GM12873 (cell line): ENCODE results near the gene NDEL1.

Source experiments
- TF ChIP-seq, protein P1 (sequence below): IDR thresholded peaks from 2 replicates; pipeline ENCODE4 v1.5.1; 2012; ENCODE audit warnings: low read depth, mild to moderate bottlenecking, moderate library complexity, low read length, control low read depth; ENCODE audit not compliant: insufficient read depth; ENCODE audit errors: missing control alignments

Gene NDEL1

DNA sequence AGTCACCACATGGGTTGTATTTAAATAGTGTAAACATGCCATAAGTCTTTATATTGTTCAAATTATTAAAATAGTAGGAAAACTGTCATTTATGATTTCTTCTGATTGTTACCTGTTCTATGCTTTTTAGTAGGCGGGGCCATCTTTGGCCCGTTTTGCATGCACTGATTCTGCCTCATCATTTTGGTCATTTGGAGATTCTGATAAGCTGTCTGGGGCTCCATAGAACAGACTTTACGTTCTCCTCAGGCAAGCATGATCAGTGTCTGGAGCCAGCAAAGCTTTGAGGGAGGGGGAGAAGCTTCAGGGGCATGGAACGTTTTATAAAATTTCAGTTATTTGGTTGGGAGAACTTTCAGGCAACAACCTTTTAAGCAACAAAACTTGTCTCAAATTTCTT, 8.8 kb downstream of the NDEL1 start:
- TF ChIP-seq, protein P1, sequence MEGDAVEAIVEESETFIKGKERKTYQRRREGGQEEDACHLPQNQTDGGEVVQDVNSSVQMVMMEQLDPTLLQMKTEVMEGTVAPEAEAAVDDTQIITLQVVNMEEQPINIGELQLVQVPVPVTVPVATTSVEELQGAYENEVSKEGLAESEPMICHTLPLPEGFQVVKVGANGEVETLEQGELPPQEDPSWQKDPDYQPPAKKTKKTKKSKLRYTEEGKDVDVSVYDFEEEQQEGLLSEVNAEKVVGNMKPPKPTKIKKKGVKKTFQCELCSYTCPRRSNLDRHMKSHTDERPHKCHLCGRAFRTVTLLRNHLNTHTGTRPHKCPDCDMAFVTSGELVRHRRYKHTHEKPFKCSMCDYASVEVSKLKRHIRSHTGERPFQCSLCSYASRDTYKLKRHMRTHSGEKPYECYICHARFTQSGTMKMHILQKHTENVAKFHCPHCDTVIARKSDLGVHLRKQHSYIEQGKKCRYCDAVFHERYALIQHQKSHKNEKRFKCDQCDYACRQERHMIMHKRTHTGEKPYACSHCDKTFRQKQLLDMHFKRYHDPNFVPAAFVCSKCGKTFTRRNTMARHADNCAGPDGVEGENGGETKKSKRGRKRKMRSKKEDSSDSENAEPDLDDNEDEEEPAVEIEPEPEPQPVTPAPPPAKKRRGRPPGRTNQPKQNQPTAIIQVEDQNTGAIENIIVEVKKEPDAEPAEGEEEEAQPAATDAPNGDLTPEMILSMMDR = no peak

DNA sequence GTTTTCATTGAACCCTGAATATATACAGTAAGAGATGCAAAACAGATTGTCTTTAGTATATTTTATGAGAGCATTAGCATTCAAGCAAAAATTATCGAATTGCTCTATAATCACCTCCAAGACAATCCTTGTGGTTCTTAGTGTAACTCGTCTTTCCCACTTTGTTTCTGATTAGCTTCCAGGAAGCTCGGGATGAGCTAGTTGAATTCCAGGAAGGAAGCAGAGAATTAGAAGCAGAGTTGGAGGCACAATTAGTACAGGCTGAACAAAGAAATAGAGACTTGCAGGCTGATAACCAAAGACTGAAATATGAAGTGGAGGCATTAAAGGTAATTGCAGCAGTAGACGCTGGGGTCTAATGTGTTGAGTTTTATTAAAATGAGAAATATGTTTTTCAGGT, 9.9 kb downstream of the NDEL1 start:
- TF ChIP-seq, protein P1 = no peak

DNA sequence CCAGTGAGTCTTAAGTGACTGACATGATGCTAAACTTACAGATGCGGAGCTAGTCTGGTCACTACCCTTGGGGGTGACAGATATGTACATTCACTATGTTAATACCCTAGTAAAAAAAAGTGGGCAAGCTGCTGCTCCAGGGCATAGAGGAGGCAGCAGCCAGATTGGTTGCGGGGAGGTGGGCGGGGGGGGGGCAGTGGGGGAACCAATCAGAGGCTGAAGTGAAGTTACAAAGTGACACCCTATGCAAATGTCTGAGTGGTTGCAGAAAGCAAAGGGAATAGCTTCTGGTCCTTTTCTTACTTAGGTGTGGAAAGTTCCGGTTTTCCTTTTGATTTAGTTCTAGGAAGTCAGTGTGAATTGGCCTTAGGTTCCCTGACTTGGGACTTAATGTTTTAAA, 12.1 kb downstream of the NDEL1 start:
- TF ChIP-seq, protein P1 = no peak

DNA sequence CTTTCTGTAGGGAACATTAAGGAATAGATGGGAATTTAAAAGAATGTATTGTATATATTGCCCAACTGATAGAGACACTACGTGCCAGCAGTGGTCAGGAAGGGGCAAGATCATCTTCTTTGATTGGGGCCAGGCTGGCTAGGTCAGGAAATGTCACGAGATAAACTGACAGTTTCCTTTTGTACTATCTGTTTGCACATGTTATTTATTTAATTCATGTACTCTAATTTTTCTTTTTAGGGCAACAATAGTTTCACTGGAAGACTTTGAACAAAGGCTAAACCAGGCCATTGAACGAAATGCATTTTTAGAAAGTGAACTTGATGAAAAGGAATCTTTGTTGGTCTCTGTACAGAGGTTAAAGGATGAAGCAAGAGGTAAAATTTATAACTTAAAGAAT, 12.6 kb downstream of the NDEL1 start:
- TF ChIP-seq, protein P1 = no peak

DNA sequence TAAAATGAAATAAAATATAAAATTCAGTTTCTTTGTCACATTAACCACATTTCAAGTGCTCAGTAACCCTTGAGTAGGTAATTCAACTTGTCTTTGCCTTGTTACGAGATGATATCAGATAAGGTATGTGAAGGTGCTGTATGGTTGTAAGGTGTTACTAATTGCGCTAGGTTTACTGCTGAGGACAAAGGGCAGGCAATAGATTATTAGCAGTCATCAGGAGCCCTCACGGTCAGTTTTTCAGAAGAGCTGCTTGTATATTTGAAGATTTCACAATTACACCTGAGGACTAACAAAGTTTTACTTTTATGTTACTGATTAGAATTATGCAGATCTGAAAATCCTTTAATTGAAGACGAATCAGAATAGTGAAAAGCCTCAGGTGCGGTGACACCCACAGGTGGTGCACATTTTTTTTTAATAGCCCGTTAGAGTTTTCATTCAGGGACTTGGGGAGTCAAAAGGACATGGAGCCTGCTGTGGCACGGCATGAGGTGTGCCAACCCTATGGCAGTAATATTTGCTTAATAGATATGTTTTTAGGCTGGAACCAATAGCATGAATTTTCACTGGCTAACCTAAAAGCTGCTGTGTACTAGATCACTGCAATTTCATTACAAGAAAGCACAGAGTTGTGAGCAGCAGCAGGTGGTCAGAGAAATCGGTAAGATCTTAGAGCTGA, 16.4 kb downstream of the NDEL1 start:
- TF ChIP-seq, protein P1 = no peak

DNA sequence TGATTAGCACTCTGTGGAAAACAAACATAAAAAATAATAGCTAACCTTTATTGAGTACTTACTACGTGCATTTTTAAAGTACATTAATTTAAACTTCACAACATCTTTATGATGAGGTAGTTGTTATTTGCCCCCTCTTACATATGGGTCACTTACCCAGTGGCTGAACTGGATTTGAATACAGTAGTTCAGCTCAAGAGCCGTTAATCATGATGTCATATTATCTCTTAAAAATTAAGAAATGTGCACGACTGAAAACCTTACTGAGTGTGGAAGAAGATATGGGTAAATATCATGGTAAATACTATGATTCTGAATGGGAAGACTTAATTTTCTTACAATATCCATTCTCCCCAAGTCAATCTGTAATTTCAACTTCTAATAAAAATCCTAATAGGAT, 17.6 kb downstream of the NDEL1 start:
- TF ChIP-seq, protein P1 = no peak

DNA sequence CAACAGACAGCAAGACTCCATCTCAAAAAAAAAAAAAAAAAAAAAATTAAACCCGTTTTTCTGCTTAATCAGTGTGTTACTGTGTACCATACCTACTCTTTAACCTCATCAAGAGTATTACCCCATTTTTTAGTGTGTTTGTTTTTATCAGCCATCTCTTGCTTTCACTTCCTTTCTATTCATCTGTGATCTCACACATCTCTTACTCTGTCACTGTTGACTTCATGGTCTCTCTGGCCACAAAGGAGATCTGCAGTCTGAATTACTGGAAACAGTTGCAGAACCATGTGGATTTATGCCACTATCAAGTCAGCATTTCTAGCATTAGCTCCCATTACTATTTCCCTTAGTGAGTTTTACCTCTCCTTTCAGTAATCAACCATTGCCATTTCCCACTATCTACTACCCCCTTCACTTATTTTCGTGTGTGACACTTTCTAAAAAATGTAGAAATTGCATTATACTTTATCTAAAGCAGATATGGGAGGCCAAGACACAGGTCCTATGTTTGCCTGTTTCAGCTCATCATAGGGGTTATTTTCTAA, 20.1 kb downstream of the NDEL1 start:
- TF ChIP-seq, protein P1 = no peak

DNA sequence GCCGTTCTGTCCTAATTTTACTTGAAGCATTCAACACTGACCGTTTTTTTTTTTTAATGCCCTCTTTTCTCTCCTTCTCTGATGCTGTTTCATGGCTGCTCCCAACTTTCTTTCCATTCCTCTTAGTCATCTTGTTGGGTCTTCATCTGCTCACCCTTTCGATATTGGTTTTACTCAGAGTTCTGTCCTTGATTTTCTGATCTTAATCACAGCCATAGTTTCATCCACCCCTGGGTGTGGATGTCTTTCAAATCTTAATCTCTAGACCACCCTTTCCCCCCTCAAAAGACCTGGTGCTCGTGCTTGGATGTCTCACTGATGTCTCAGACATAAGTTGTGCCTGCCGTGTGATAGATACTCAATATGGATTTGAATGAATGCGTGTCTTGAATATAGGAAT, 22.4 kb downstream of the NDEL1 start:
- TF ChIP-seq, protein P1 = no peak
